ENCODE data around the gene PCNX2.

Gene PCNX2

DNA sequence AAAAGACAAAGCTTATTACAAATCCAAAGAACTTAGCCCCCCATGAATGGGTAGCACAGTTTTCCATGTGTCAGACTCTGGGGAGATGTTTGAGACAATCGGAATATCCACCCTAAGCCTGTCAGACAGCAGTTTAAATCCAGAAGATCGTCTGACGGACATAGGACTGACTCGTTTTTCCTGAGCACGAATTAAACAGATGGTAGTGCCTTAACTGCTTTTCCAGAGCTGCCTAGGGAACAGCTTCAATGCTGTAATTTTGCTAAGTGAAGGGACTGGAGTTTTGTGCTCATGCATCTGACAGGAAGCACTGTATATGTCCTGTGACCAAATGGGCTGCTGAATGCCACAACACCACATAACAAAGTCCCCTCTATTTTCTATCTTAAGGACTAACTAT lies 48.6 kb downstream of the PCNX2 start:
- in situ Hi-C loops (cut with HindIII; ENCODE audit: low pct_ligation_motif_present, low sequenced_read_pairs) = no loop called here
- DNase-seq = no peak
- no peak overlapping the region for H3K4me3 ChIP-seq (ENCODE audit: low read depth, low read length)
- no peak for TF ChIP-seq CTCF (IDR thresholded peaks at IDR 0.05; ENCODE audit: low read depth, low read length, missing control alignments)
- no peak overlapping the region for H3K27ac ChIP-seq
- H3K36me3 ChIP-seq (replicated peaks) = peaks cover 14% of the 10 kb centered on the region
- H3K27me3 ChIP-seq (replicated peaks) = no peaks in the 10 kb centered on the region

DNA sequence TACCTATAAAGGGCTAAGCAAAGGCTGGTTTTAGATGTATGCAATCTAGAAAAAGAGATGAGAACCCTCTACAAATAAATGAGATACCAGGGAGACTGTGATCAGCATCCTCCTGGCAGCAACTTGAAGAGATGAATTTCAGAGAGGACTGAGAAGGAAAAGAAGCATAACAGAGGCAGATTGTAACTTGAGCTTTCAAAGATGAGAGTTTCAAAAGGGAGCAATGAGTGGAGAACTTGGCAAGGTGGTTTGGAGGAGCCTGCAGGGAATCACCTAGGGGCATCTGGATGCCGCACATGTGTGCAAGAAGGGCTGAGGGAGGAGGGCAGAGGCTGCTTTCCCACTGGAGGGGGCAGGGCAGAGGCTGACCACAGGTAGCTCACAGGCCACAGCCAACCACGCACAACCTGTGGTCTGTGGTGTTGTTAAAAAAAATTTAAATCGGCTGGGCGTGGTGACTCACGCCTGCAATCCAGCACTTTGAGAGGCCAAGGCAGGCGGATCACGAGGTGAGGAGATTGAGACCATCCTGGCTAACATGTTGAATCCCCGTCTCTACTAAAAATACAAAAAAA lies 50.2 kb downstream of the PCNX2 start:
- peaks cover 10% of the 10 kb centered on the region for H3K36me3 ChIP-seq (replicated peaks)
- H3K27me3 ChIP-seq (replicated peaks) = no peaks in the 10 kb centered on the region
- no peak overlapping the region for H3K4me3 ChIP-seq (ENCODE audit: low read depth, low read length)
- H3K27ac ChIP-seq = no peak overlapping the region
- no peak for TF ChIP-seq CTCF (IDR thresholded peaks at IDR 0.05; ENCODE audit: low read depth, low read length, missing control alignments)
- in situ Hi-C loops (cut with HindIII; ENCODE audit: low pct_ligation_motif_present, low sequenced_read_pairs) = no loop called here
- no peak for DNase-seq

DNA sequence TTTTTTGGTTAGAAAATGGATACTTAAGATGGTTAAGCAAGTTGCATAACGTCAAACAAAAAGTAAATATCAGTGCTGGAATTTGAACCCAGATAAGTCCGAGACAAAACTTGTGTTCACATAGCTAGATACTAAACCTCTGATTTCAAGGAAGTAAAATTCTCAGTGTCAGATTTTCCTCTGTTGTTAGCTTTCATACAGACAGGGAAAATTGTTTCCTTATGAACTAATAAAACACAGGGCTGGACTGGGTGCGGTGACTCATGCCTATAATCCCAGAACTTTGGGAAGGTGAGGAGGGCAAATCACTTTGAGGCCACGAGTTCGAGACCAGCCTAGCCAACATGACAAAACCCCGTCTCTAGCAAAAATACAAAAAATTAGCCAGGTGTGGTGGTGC lies 51.3 kb downstream of the PCNX2 start:
- no peak overlapping the region for H3K27ac ChIP-seq
- TF ChIP-seq CTCF (IDR thresholded peaks at IDR 0.05; ENCODE audit: low read depth, low read length, missing control alignments) = no peak
- H3K36me3 ChIP-seq (replicated peaks) = peaks cover 2% of the 10 kb centered on the region
- no peaks in the 10 kb centered on the region for H3K27me3 ChIP-seq (replicated peaks)
- no peak for DNase-seq
- H3K4me3 ChIP-seq (ENCODE audit: low read depth, low read length) = no peak overlapping the region
- in situ Hi-C loops (cut with HindIII; ENCODE audit: low pct_ligation_motif_present, low sequenced_read_pairs) = no loop called here

DNA sequence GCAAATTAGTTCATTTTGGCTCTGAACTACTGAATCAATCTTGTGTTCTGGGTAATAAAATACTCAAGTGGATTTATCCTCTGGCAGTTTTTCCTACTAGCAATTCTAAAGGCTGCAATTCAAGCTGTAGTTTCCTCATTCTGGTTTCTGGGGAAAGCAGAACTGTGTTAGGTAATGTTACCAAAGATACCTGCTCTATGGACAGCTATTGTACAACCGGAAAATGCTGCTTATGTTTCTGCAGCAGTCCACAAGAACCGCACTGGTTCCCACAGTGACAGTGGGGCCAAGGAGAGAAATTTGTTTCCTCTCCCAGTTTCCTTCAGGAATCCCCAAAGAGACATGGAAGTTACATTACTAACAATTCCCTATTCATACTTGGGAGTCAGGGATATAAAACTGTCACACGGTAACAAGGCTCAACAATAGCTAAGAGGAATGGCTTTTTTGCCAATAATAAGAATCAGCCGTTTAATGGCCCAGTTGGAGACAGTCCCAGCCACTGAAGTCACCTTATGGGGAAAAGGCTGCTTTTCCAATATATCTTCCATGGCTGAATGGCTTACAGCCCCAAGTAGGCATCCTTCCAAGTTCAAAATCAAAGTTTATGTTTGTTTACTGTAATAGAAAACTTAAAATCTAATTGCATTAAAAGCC lies 52.6 kb downstream of the PCNX2 start:
- Histone ChIP-seq H3K36me3 (replicated peaks) (no peaks in the 10 kb centered on the region), H3K4me3 (ENCODE audit: low read depth, low read length) (no peak overlapping the region), H3K27me3 (replicated peaks) (no peaks in the 10 kb centered on the region), H3K27ac (no peak overlapping the region)
- DNase-seq = no peak
- TF ChIP-seq CTCF (IDR thresholded peaks at IDR 0.05; ENCODE audit: low read depth, low read length, missing control alignments) = no peak
- in situ Hi-C loops (cut with HindIII; ENCODE audit: low pct_ligation_motif_present, low sequenced_read_pairs) = no loop called here

DNA sequence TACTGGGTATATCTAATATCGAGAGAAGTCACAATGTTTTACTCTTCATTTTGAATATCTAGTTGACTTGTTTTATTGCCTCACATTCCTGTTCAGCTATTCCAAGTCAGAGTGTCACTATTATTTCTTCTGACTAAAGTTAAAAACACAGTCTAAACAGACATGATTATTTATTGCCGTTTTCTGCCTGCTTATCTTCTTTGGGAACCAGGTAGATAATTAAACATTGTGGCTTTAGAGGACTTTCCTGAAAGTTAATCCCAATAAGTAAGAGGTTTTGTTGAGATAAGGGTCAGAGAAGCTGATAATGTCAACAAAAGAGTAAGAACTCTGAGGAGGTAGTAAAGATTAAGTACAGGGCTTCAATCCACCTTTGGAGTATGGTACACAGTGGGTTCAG lies 53.8 kb downstream of the PCNX2 start:
- H3K36me3 ChIP-seq (replicated peaks) = no peaks in the 10 kb centered on the region
- TF ChIP-seq CTCF (IDR thresholded peaks at IDR 0.05; ENCODE audit: low read depth, low read length, missing control alignments) = no peak
- no peak overlapping the region for H3K4me3 ChIP-seq (ENCODE audit: low read depth, low read length)
- in situ Hi-C loops (cut with HindIII; ENCODE audit: low pct_ligation_motif_present, low sequenced_read_pairs) = no loop called here
- H3K27me3 ChIP-seq (replicated peaks) = no peaks in the 10 kb centered on the region
- no peak overlapping the region for H3K27ac ChIP-seq
- no peak for DNase-seq
